GM19239 (cell line): ENCODE results near the gene ADGRB2.

Source experiments
- DNase-seq: peaks from one replicate; pipeline ENCODE4 v3.0.0; 2011; ENCODE audit warnings: low spot score; ENCODE audit not compliant: insufficient read length
- FAIRE-seq: peaks from 2 replicates; lab custom pipeline; 2011; peaks lifted over from hg19 to GRCh38; lab: Jason Lieb, UNC

Gene ADGRB2

GRCh38 chr1:31690921-31691320, 73.2 kb downstream of the ADGRB2 start:
- no peak for FAIRE-seq
- no peak for DNase-seq

GRCh38 chr1:31689854-31690253, 74.3 kb downstream of the ADGRB2 start:
- FAIRE-seq = no peak
- no peak for DNase-seq

GRCh38 chr1:31689379-31689778, 74.8 kb downstream of the ADGRB2 start:
- no peak for DNase-seq
- no peak for FAIRE-seq

GRCh38 chr1:31688233-31688918, 75.8 kb downstream of the ADGRB2 start:
- FAIRE-seq = no peak
- DNase-seq = no peak

GRCh38 chr1:31687601-31688000, 76.5 kb downstream of the ADGRB2 start:
- FAIRE-seq = no peak
- no peak for DNase-seq

GRCh38 chr1:31685795-31686194, 78.3 kb downstream of the ADGRB2 start:
- DNase-seq (no peak), FAIRE-seq (no peak)

- no peak for DNase-seq
- no peak for FAIRE-seq
These were observed 80.1 kb downstream of the ADGRB2 start for GRCh38 chr1:31683997-31684396.

GRCh38 chr1:31681415-31681814, 82.7 kb downstream of the ADGRB2 start:
- FAIRE-seq = no peak
- DNase-seq = no peak

- no peak for FAIRE-seq
- no peak for DNase-seq
These were observed 84.4 kb downstream of the ADGRB2 start for GRCh38 chr1:31679676-31680230.

- FAIRE-seq (no peak), DNase-seq (no peak)
These were observed 85.0 kb downstream of the ADGRB2 start for GRCh38 chr1:31679091-31679490.

- FAIRE-seq (no peak), DNase-seq (no peak)
These were observed 85.5 kb downstream of the ADGRB2 start for GRCh38 chr1:31678681-31679080.

GRCh38 chr1:31677949-31678348, 86.2 kb downstream of the ADGRB2 start:
- no peak for FAIRE-seq
- DNase-seq = no peak

GRCh38 chr1:31677401-31677800, 86.7 kb downstream of the ADGRB2 start:
- DNase-seq (no peak), FAIRE-seq (no peak)
